Kidney epithelial cell (primary cell): Measurements from ENCODE around the gene ZHX3. TPM values are rescaled to one million over a fixed set of nuclear protein-coding genes. Genes with fewer than 3 reads are reported as not detected.

Source experiments
- DNase-seq: peaks from one replicate; pipeline ENCODE4 v3.0.0-alpha.2; 2010; ENCODE audit warnings: low read depth
- H3K27me3 ChIP-seq: 2 replicates; pipeline ENCODE4 v1.6.0; 2011; ENCODE audit warnings: low read length; ENCODE audit not compliant: control insufficient read depth, insufficient read depth
- H3K36me3 ChIP-seq: 2 replicates; pipeline ENCODE4 v1.5.1; 2011; ENCODE audit warnings: low read length; ENCODE audit not compliant: control insufficient read depth, insufficient read depth
- H3K4me3 ChIP-seq: 2 replicates; pipeline ENCODE4 v1.5.1; 2011; ENCODE audit warnings: low read depth, mild to moderate bottlenecking, control low read depth, low read length
- CTCF ChIP-seq: IDR thresholded peaks from 2 replicates; pipeline ENCODE4 v1.5.1; 2011; ENCODE audit warnings: mild to moderate bottlenecking, moderate library complexity, low read length, control low read depth, inconsistent platforms; ENCODE audit not compliant: insufficient read depth, poor library complexity, severe bottlenecking
- total RNA-seq: library from RNA; depleted of rRNA; stranded (reverse); fragments of >200 nt; gene quantifications from 2 replicates; pipeline ENCODE4 v1.2.3, GENCODE V29; 2015

Gene ZHX3
- total RNA-seq, 1 donor from 2014 or later: 7.6 TPM

DNA sequence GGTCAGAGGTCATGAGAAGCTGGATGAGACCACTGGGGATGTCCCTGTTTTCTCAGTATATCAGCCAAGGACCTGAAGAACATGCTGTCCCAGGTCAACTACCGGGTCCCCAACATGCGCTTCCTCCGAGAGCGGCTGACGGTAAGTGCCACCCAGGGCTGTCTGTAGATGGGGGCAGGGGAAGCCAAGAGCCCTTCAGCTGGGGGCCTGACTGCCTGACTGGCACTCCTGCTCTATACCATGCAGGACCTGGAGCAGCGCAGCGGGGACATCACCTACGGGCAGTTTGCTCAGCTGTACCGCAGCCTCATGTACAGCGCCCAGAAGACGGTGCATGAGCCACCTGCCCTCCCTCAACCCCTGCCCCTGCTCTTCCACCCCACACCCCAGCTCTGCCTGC is 155.1 kb downstream of the ZHX3 start:
- H3K36me3 ChIP-seq: peaks cover 11% of the 10 kb centered on the region

GRCh38 chr20:41161886-41162285 is 155.6 kb downstream of the ZHX3 start:
- no peak for TF ChIP-seq CTCF
- DNase-seq: no peak
- H3K27me3 ChIP-seq: no peaks in the 10 kb centered on the region
- H3K36me3 ChIP-seq: peaks cover 11% of the 10 kb centered on the region
- H3K4me3 ChIP-seq: no peak overlapping the region

More for the DNA sequence above, 155.1 kb downstream of the ZHX3 start:
- DNase-seq: no peak
- TF ChIP-seq CTCF: no peak
- H3K27me3 ChIP-seq: no peaks in the 10 kb centered on the region
- no peak overlapping the region for H3K4me3 ChIP-seq

DNA sequence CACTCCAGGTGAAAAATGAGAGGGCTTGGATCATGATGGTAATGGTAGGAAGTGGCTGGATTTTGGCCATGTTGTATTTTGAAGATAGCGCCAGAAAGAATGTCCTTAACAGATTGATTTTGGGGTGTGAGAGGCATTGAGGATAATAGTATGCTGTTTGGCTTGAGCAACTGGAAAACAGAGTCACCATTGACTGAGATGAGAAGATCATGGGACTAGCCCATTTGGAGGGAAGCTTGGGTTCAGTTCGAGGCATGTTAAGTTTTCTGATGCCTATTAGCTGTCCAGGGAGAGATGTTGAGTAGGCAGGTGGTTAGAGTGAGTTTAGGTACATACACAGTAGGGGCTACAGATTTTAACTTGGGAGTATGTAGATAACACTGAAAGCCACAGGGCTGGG is 156.8 kb downstream of the ZHX3 start:
- no peak for DNase-seq
- Histone ChIP-seq H3K27me3 (no peaks in the 10 kb centered on the region), H3K4me3 (no peak overlapping the region), H3K36me3 (peaks cover 11% of the 10 kb centered on the region)
- no peak for TF ChIP-seq CTCF

DNA sequence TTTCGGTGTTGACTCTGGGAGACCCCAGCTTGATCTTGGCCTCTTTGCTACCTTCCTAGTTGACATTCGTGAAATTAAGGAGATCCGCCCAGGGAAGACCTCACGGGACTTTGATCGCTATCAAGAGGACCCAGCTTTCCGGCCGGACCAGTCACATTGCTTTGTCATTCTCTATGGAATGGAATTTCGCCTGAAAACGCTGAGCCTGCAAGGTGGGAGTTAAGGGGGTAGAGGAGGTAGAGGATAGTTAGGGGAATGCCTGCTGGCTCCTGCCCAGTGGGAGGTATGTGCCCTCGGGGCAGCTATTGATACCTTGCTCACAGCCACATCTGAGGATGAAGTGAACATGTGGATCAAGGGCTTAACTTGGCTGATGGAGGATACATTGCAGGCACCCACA is 158.0 kb downstream of the ZHX3 start:
- Histone ChIP-seq H3K4me3 (no peak overlapping the region), H3K36me3 (peaks cover 6% of the 10 kb centered on the region), H3K27me3 (no peaks in the 10 kb centered on the region)
- no peak for TF ChIP-seq CTCF
- no peak for DNase-seq

DNA sequence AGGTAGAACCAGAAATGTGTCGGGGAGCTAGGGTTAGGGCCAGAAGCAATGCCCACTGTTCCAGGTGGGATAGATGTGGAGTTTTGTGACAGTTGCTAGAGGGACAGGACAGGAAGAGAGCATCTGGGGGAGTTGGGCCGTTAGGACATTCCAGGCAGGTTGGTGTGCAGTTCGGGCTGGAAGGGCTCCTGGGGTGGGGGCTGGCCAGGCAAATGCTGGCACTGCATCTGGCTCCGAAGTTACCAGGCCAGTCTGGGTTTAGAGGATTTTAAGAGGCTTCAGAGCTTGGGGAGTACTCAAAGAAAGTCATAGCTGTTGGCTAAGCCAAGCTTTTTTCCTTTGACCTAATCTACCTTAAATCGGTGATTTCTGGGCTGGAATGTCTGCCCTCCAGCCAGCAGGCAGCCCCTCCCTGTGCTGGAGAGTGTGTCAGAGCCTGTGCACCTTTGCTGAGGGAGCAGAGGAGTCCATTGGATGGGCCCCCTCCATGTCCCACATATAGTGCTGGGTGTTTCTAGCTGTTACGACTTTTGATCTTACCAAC is 159.4 kb downstream of the ZHX3 start:
- Histone ChIP-seq H3K4me3 (no peak overlapping the region), H3K36me3 (peaks cover 2% of the 10 kb centered on the region), H3K27me3 (no peaks in the 10 kb centered on the region)
- TF ChIP-seq CTCF: no peak
- no peak for DNase-seq

DNA sequence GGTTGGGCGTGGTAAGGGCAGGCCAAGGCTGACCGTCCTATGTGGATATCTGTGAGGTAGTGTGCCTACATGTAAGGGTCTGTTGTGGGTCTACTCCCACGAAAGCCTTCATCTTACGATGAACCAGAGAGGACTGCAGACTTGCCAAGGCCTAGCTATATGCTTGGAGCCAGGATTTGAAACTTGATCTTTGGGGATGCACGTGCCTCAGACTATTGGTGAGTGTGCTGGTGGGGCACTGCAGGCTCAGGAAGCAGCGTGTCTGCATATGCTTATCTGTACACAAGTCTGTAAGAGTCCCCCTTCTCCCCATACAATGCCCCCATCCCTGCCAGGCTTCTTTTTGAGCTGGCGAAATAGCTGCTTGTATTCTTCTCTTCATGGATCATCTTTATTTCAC is 162.3 kb downstream of the ZHX3 start:
- peaks cover 2% of the 10 kb centered on the region for H3K36me3 ChIP-seq
- H3K4me3 ChIP-seq: no peak overlapping the region
- H3K27me3 ChIP-seq: no peaks in the 10 kb centered on the region
- no peak for DNase-seq
- TF ChIP-seq CTCF: no peak
